Naive thymus-derived CD8-positive, alpha-beta T cell (primary cell): ENCODE measurements around the gene NAALADL2. TPM values are rescaled to one million over a fixed set of nuclear protein-coding genes. Genes with fewer than 3 reads are reported as not detected.
"Not testable (repeated sequence)": the region's sequence is repeated elsewhere in the genome, so short reads cannot be mapped to it uniquely, and the experiment has no call there.

Experiments
- ATAC-seq, 2 donors: fragments of 150-1000 bp; cut with Tn5 transposase in 1 of 2; sonication (Bioruptor Pico), chemical (Tn5 transposase) in 1 of 2; 1 replicate in 1 of 2; 2 replicates in 1 of 2; pipeline ENCODE4 v1.10.0; 2021; ENCODE audit warnings: mild to moderate bottlenecking in 2 of 2, moderate library complexity in 2 of 2
- POLR2A ChIA-PET: fragments of 350-600 bp; sonication (Branson Sonifier 250); formaldehyde crosslinking; loops from one replicate; lab custom pipeline; 2021; ENCODE audit warnings: antibody characterized with exemption; lab: Charles Lee
- DNase-seq, 10 donors: peaks; one replicate each; pipeline versions ENCODE4 v3.0.0 to v3.0.0-alpha.2; 2020 to 2022
- H3K27ac Mint-ChIP-seq, 10 donors: one replicate each; pipeline ENCODE4 v1.8.0; 2020 to 2022; ENCODE audit warnings: mild to moderate bottlenecking in 10 of 10, mixed read lengths in 10 of 10, moderate library complexity in 4 of 10, inconsistent platforms in 1 of 10
- H3K27me3 Mint-ChIP-seq, 5 donors: one replicate each; pipeline ENCODE4 v1.8.0; 2021 to 2022; ENCODE audit warnings: mixed read lengths in 5 of 5
- H3K36me3 Mint-ChIP-seq, 3 donors: one replicate each; pipeline ENCODE4 v1.8.0; 2020 to 2022; ENCODE audit warnings: mixed read lengths in 3 of 3, mild to moderate bottlenecking in 2 of 3, inconsistent platforms in 1 of 3
- H3K4me1 Mint-ChIP-seq, 4 donors: one replicate each; pipeline ENCODE4 v1.8.0; 2021 to 2022; ENCODE audit warnings: mixed read lengths in 4 of 4
- H3K4me3 Mint-ChIP-seq, 10 donors: one replicate each; pipeline ENCODE4 v1.8.0; 2020 to 2022; ENCODE audit warnings: mild to moderate bottlenecking in 10 of 10, mixed read lengths in 10 of 10, moderate library complexity in 6 of 10, inconsistent platforms in 1 of 10
- H3K9me3 Mint-ChIP-seq, 9 donors: one replicate each; pipeline ENCODE4 v1.8.0; 2020 to 2022; ENCODE audit warnings: mixed read lengths in 9 of 9, mild to moderate bottlenecking in 3 of 9, inconsistent platforms in 1 of 9, moderate library complexity in 1 of 9
- polyA plus RNA-seq, 3 donors: library from polyadenylated mRNA; unstranded; fragments of 300-500 nt; fragmentation: Illumina TruSeq; gene quantifications; one replicate each; pipeline ENCODE4 v1.2.3, GENCODE V29; 2021
- total RNA-seq, 8 experiments: library from RNA in 2 of 8; stranded (reverse) in 2 of 8; gene quantifications; one replicate each; pipeline ENCODE4 v1.2.3 and lab custom pipeline; 2021 to 2026

The NAALADL2 gene
- total and polyA plus RNA-seq, 5 experiments from 2014 or later, result 0.44 to 1.3 (median 0.88) TPM; not detected in 1

GRCh38 chr3:175787109-175787508 is 928.0 kb downstream of the NAALADL2 start:
- H3K27ac Mint-ChIP-seq, POLR2A ChIA-PET, H3K4me3 Mint-ChIP-seq, H3K36me3 Mint-ChIP-seq, DNase-seq, H3K9me3 Mint-ChIP-seq, ATAC-seq, H3K4me1 Mint-ChIP-seq, H3K27me3 Mint-ChIP-seq: not testable (repeated sequence)

GRCh38 chr3:175792245-175792644 is 933.1 kb downstream of the NAALADL2 start:
- Mint-ChIP-seq H3K27me3 (no peaks in the 10 kb centered on the region), H3K36me3 (peaks cover 0 to 4% (median 0%) of the 10 kb centered on the region in 3 donors), H3K27ac (no peak overlapping the region), H3K4me1 (no peaks in the 10 kb centered on the region), H3K4me3 (no peak overlapping the region), H3K9me3 (peaks cover 0 to 14% (median 0%) of the 10 kb centered on the region in 9 donors)
- POLR2A ChIA-PET, result no interaction called here
- DNase-seq, result no peak
- no peak for ATAC-seq

GRCh38 chr3:175798326-175798725 is 939.2 kb downstream of the NAALADL2 start:
- DNase-seq, result no peak
- Mint-ChIP-seq H3K36me3 (no peaks in the 10 kb centered on the region), H3K9me3 (peaks cover 0 to 10% (median 0%) of the 10 kb centered on the region in 9 donors), H3K4me1 (no peaks in the 10 kb centered on the region), H3K27ac (no peak overlapping the region), H3K27me3 (no peaks in the 10 kb centered on the region), H3K4me3 (no peak overlapping the region)
- ATAC-seq, result no peak
- POLR2A ChIA-PET, result no interaction called here

- Mint-ChIP-seq H3K36me3 (no peaks in the 10 kb centered on the region), H3K4me3 (no peak overlapping the region), H3K27me3 (no peaks in the 10 kb centered on the region), H3K4me1 (no peaks in the 10 kb centered on the region), H3K27ac (no peak overlapping the region), H3K9me3 (peaks cover 0 to 6% (median 0%) of the 10 kb centered on the region in 9 donors)
- POLR2A ChIA-PET, result no interaction called here
- DNase-seq (no peak), ATAC-seq (no peak)
Observed at GRCh38 chr3:175805825-175806224, 946.7 kb downstream of the NAALADL2 start.

GRCh38 chr3:175807175-175807574 is 948.0 kb downstream of the NAALADL2 start:
- Mint-ChIP-seq H3K4me3 (no peak overlapping the region), H3K36me3 (no peaks in the 10 kb centered on the region), H3K27me3 (no peaks in the 10 kb centered on the region), H3K27ac (no peak overlapping the region), H3K4me1 (no peaks in the 10 kb centered on the region), H3K9me3 (peaks cover 0 to 6% (median 0%) of the 10 kb centered on the region in 9 donors)
- ATAC-seq (no peak), DNase-seq (no peak)
- POLR2A ChIA-PET, result no interaction called here

GRCh38 chr3:175818811-175819464 is 959.8 kb downstream of the NAALADL2 start:
- Mint-ChIP-seq H3K4me1 (no peaks in the 10 kb centered on the region), H3K27me3 (peaks cover 0 to 3% (median 0%) of the 10 kb centered on the region in 5 donors), H3K36me3 (peaks cover 0 to 5% (median 0%) of the 10 kb centered on the region in 3 donors), H3K9me3 (peaks cover 12 to 48% (median 25%) of the 10 kb centered on the region in 9 donors), H3K27ac (no peak overlapping the region), H3K4me3 (no peak overlapping the region)
- ATAC-seq, result no peak
- no peak for DNase-seq
- POLR2A ChIA-PET, result no interaction called here

- Mint-ChIP-seq H3K9me3 (peaks cover 5 to 35% (median 19%) of the 10 kb centered on the region in 9 donors), H3K27ac (peak overlapping the region in 1 of 10 donors; percentile 15)
- H3K36me3 Mint-ChIP-seq, H3K4me1 Mint-ChIP-seq, ATAC-seq, DNase-seq, H3K4me3 Mint-ChIP-seq, H3K27me3 Mint-ChIP-seq, POLR2A ChIA-PET: not testable (repeated sequence)
Observed at GRCh38 chr3:175822766-175823491, 963.8 kb downstream of the NAALADL2 start.

- H3K36me3 Mint-ChIP-seq, ATAC-seq, H3K4me1 Mint-ChIP-seq, H3K27ac Mint-ChIP-seq, POLR2A ChIA-PET, H3K27me3 Mint-ChIP-seq, H3K4me3 Mint-ChIP-seq, DNase-seq: not testable (repeated sequence)
- H3K9me3 Mint-ChIP-seq, result peaks cover 0 to 21% (median 6%) of the 10 kb centered on the region in 9 donors
Observed at GRCh38 chr3:175825016-175825580, 966.0 kb downstream of the NAALADL2 start.

- POLR2A ChIA-PET, result no interaction called here
- Mint-ChIP-seq H3K27me3 (peaks cover 0 to 3% (median 0%) of the 10 kb centered on the region in 5 donors), H3K36me3 (no peaks in the 10 kb centered on the region), H3K9me3 (peaks cover 0 to 16% (median 2%) of the 10 kb centered on the region in 9 donors), H3K4me1 (no peaks in the 10 kb centered on the region), H3K4me3 (no peak overlapping the region), H3K27ac (no peak overlapping the region)
- DNase-seq, result no peak
- ATAC-seq, result no peak
Observed at GRCh38 chr3:175826759-175827158, 967.6 kb downstream of the NAALADL2 start.

GRCh38 chr3:175829809-175830208 is 970.7 kb downstream of the NAALADL2 start:
- ATAC-seq, DNase-seq, H3K4me1 Mint-ChIP-seq, H3K36me3 Mint-ChIP-seq, H3K27ac Mint-ChIP-seq, H3K4me3 Mint-ChIP-seq, H3K27me3 Mint-ChIP-seq, POLR2A ChIA-PET: not testable (repeated sequence)
- peaks cover 0 to 13% (median 0%) of the 10 kb centered on the region in 9 donors for H3K9me3 Mint-ChIP-seq

GRCh38 chr3:175835763-175836162 is 976.6 kb downstream of the NAALADL2 start:
- H3K9me3 Mint-ChIP-seq, ATAC-seq, DNase-seq, H3K4me3 Mint-ChIP-seq, POLR2A ChIA-PET, H3K4me1 Mint-ChIP-seq, H3K27ac Mint-ChIP-seq, H3K27me3 Mint-ChIP-seq, H3K36me3 Mint-ChIP-seq: not testable (repeated sequence)

- Mint-ChIP-seq H3K36me3 (no peaks in the 10 kb centered on the region), H3K27me3 (no peaks in the 10 kb centered on the region), H3K4me1 (no peaks in the 10 kb centered on the region), H3K27ac (no peak overlapping the region), H3K9me3 (peaks cover 0 to 5% (median 0%) of the 10 kb centered on the region in 9 donors), H3K4me3 (no peak overlapping the region)
- ATAC-seq (no peak), DNase-seq (no peak)
- POLR2A ChIA-PET, result no interaction called here
Observed at GRCh38 chr3:175836617-175837016, 977.5 kb downstream of the NAALADL2 start.

- Mint-ChIP-seq H3K4me1 (no peaks in the 10 kb centered on the region), H3K4me3 (no peak overlapping the region), H3K27me3 (peaks cover 0 to under 1% (median 0%) of the 10 kb centered on the region in 5 donors), H3K9me3 (peaks cover 0 to 9% (median 0%) of the 10 kb centered on the region in 9 donors), H3K36me3 (no peaks in the 10 kb centered on the region), H3K27ac (no peak overlapping the region)
- POLR2A ChIA-PET, result no interaction called here
- no peak for ATAC-seq
- DNase-seq, result no peak
Observed at GRCh38 chr3:175837962-175838361, 978.8 kb downstream of the NAALADL2 start.
